Tibial nerve (tissue), 4 donors: ENCODE results near the gene KSR1. TPM values are rescaled to one million over a fixed set of nuclear protein-coding genes. Genes with fewer than 3 reads are reported as not detected.

Source experiments
- DNase-seq, 2 donors: peaks; one replicate each; pipeline ENCODE4 v3.0.0-alpha.2; 2019; ENCODE audit warnings: low spot score in 2 of 2
- H3K27ac ChIP-seq, 4 donors: fragments of 200-600 bp; sonication (generic) in 3 of 4; one replicate each; pipeline ENCODE4 v1.5.1; 2017 to 2019; ENCODE audit warnings: mild to moderate bottlenecking in 1 of 4
- H3K27me3 ChIP-seq, 2 donors: fragments of 200-600 bp; sonication (generic) in 1 of 2; one replicate each; pipeline versions ENCODE4 v1.5.1 to v1.6.0; 2017 to 2019
- H3K36me3 ChIP-seq, 3 donors: fragments of 200-600 bp; sonication (generic); one replicate each; pipeline ENCODE4 v1.5.1; 2018 to 2019
- H3K4me1 ChIP-seq, 4 donors: fragments of 200-600 bp; sonication (generic) in 3 of 4; one replicate each; pipeline ENCODE4 v1.5.1; 2017 to 2019
- H3K4me3 ChIP-seq, 4 donors: fragments of 200-600 bp; sonication (generic) in 3 of 4; one replicate each; pipeline ENCODE4 v1.5.1; 2017 to 2019; ENCODE audit warnings: mild to moderate bottlenecking in 1 of 4, moderate library complexity in 1 of 4
- H3K9me3 ChIP-seq, 4 donors: fragments of 200-600 bp; sonication (generic) in 3 of 4; one replicate each; pipeline ENCODE4 v1.5.1; 2017 to 2019
- EP300 ChIP-seq, 2 donors: sonication (generic); formaldehyde crosslinking; IDR thresholded peaks; one replicate each; pipeline ENCODE4 v1.6.1; 2017; ENCODE audit warnings: antibody characterized with exemption in 2 of 2, mild to moderate bottlenecking in 1 of 2
- POLR2A ChIP-seq, 2 donors: fragments of 450-650 bp; IDR thresholded peaks; one replicate each; pipeline ENCODE4 v1.6.1; 2017; ENCODE audit warnings: antibody characterized with exemption in 2 of 2, mild to moderate bottlenecking in 2 of 2, moderate library complexity in 2 of 2
- WGBS, 2 donors: methylation state at CpG; one replicate each; pipeline ENCODE4 v1.1.5; 2018; 5-methylcytosine and 5-hydroxymethylcytosine counted together
- total RNA-seq, 4 donors: library from RNA; depleted of rRNA; stranded (reverse); fragments of >200 nt; gene quantifications; one replicate each; pipeline ENCODE4 v1.1.0, GENCODE V29; 2016
- TF ChIP-seq, protein P1 (sequence below), 5 experiments: fragments of 200-600 bp in 3 of 5; fragments of 450-650 bp in 2 of 5; sonication (generic) in 3 of 5; IDR thresholded peaks; one replicate each; pipeline ENCODE4 v1.5.1; 2016 to 2019; ENCODE audit warnings: antibody characterized with exemption in 5 of 5, mild to moderate bottlenecking in 3 of 5, moderate library complexity in 2 of 5

The KSR1 gene
- total RNA-seq, 4 donors from 2014 or later: 45.1 to 110 (median 54.2) TPM

DNA sequence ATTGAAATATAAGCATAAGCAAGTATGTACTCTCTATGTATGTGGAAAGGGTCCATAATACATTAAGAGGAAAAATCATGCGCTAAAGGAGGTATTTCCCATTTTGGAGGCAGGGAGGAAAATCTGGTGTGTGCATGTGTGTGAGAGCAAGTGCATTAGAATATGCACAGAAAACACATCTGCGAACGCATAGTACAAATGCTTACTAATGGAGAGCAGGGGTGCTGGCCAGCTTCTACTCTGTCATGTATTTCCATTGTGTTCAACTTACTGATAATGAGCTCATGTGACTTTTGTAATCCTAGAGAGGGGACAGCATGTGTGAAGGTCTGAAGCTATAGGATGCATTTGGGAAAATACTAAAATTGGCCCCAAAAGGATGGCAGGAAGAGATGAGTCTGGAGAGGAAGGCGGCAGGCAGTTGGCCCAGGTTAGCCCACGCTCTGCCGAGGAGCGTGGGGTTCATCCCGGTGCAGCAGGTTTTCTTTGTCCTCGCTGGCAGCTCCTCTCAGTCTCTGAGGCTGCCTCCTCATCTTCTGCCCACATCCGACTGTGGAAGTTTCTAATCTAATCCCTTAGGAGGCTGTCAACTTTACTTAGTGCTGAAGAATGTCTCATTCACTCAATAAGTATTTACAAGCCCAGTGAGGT is 17.8 kb upstream of the KSR1 start:
- DNase-seq: no peak
- no peak overlapping the region for H3K27ac ChIP-seq

DNA sequence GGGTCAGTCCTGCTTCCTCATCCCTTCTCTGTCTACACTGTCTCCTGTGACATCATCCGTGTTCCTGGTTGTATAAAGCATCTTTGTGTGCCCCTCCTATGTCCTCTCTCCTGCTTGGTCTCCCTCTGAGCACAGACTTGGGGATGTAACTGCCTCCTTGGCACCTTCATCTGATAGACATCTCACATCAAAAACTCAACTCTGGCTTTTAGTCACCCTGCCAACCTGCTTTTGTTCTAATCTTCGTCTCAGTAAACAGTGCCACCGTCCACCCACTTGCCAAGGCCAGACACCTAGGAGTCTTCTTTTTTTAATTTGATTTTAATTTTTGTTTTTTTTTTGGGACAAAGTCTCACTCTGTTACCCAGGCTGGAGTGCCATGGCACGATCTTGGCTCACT is 16.9 kb upstream of the KSR1 start:
- no peaks in the 10 kb centered on the region for H3K9me3 ChIP-seq
- no peaks in the 10 kb centered on the region for H3K4me1 ChIP-seq
- TF ChIP-seq, protein P1, sequence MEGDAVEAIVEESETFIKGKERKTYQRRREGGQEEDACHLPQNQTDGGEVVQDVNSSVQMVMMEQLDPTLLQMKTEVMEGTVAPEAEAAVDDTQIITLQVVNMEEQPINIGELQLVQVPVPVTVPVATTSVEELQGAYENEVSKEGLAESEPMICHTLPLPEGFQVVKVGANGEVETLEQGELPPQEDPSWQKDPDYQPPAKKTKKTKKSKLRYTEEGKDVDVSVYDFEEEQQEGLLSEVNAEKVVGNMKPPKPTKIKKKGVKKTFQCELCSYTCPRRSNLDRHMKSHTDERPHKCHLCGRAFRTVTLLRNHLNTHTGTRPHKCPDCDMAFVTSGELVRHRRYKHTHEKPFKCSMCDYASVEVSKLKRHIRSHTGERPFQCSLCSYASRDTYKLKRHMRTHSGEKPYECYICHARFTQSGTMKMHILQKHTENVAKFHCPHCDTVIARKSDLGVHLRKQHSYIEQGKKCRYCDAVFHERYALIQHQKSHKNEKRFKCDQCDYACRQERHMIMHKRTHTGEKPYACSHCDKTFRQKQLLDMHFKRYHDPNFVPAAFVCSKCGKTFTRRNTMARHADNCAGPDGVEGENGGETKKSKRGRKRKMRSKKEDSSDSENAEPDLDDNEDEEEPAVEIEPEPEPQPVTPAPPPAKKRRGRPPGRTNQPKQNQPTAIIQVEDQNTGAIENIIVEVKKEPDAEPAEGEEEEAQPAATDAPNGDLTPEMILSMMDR (IDR thresholded peaks at IDR 0.05): no peak
- TF ChIP-seq POLR2A (IDR thresholded peaks at IDR 0.05): no peak
- no peak for TF ChIP-seq EP300 (IDR thresholded peaks at IDR 0.05)
- WGBS, 2 donors: 69 to 75% methylated on average over 4 of the region's 4 CpGs
- H3K27me3 ChIP-seq: no peaks in the 10 kb centered on the region
- DNase-seq: no peak
- no peaks in the 10 kb centered on the region for H3K36me3 ChIP-seq
- H3K4me3 ChIP-seq: no peak overlapping the region
- no peak overlapping the region for H3K27ac ChIP-seq

More for the DNA sequence above, 17.8 kb upstream of the KSR1 start:
- H3K36me3 ChIP-seq: no peaks in the 10 kb centered on the region
- 85 to 86% methylated on average over 10 of the region's 10 CpGs for WGBS, 2 donors
- H3K4me1 ChIP-seq: no peaks in the 10 kb centered on the region
- TF ChIP-seq POLR2A (IDR thresholded peaks at IDR 0.05) (no peak), EP300 (IDR thresholded peaks at IDR 0.05) (no peak)
- TF ChIP-seq, protein P1 (IDR thresholded peaks at IDR 0.05): no peak
- no peaks in the 10 kb centered on the region for H3K27me3 ChIP-seq
- no peak overlapping the region for H3K4me3 ChIP-seq
- no peaks in the 10 kb centered on the region for H3K9me3 ChIP-seq

DNA sequence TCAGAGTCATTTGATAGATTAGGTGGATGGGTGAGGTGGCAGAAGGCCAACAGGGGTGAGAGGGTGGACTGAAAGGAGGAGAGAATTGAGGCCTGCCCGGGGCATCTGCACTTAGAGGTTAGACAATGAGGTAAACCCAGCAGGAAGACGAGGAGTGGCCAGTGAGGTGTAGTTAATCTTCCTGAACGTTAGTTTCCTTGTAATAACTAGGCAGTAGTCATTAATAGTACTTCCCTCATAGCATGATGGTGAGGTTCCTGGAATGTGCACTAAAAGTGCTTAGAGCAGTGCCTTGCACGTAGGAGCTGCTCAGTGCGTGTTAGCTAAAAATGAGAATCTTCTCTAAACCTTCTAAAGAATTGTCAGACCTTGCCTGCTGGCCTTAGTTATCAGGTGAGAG is 13.5 kb upstream of the KSR1 start:
- no peak overlapping the region for H3K27ac ChIP-seq
- DNase-seq: no peak
- H3K27me3 ChIP-seq: no peaks in the 10 kb centered on the region
- TF ChIP-seq EP300 (IDR thresholded peaks at IDR 0.05) (no peak), POLR2A (IDR thresholded peaks at IDR 0.05) (no peak)
- TF ChIP-seq, protein P1 (IDR thresholded peaks at IDR 0.05): no peak
- H3K9me3 ChIP-seq: no peaks in the 10 kb centered on the region
- 25 to 52% methylated on average over 5 of the region's 5 CpGs for WGBS, 2 donors
- no peak overlapping the region for H3K4me3 ChIP-seq
- no peaks in the 10 kb centered on the region for H3K36me3 ChIP-seq
- H3K4me1 ChIP-seq: no peaks in the 10 kb centered on the region

DNA sequence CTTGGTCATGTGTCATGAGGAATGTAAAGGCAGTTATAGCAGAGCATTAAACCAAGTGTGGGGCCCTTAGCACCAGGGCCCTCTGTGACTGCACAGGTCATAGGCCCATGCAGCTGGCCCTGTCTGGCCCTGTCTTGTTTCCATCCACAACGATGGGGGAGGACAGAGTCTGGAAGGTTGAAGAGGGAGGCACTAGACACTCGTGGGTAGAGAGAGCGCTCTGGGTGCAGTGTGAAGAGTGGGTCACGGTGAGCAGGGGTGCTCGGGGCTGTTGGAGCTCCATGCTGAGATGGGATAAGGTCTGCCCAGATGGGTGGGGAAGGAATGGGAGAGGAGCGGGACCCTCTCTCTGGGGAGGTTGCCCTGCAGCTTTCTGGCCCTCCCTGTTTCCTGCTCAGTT is 12.8 kb upstream of the KSR1 start:
- no peaks in the 10 kb centered on the region for H3K4me1 ChIP-seq
- no peaks in the 10 kb centered on the region for H3K36me3 ChIP-seq
- no peak overlapping the region for H3K27ac ChIP-seq
- 84 to 90% methylated on average over 6 of the region's 6 CpGs for WGBS, 2 donors
- TF ChIP-seq POLR2A (IDR thresholded peaks at IDR 0.05): no peak
- no peak for TF ChIP-seq EP300 (IDR thresholded peaks at IDR 0.05)
- TF ChIP-seq, protein P1 (IDR thresholded peaks at IDR 0.05): no peak
- DNase-seq: no peak
- H3K9me3 ChIP-seq: no peaks in the 10 kb centered on the region
- H3K4me3 ChIP-seq: no peak overlapping the region
- no peaks in the 10 kb centered on the region for H3K27me3 ChIP-seq

DNA sequence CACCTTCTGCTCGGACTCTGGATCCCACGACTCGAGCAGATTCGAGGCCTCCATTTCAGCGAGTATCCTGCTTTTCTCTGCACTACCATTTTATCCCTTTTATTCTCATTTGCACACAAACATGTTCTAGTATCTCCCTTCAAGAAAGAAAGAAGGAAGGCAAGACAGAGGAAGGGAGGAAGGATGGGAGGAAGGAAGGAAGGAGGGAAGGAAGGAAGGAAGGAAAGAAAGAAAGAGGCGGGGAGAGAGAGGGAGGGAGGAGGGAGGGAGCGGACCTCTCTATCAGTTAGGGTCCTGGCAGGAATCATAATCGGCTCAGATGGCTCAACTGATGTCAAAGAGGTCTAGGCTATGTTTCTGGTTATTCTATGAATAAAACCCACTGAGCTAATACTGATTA is 10.3 kb upstream of the KSR1 start:
- DNase-seq: no peak
- H3K4me1 ChIP-seq: no peaks in the 10 kb centered on the region
- no peak overlapping the region for H3K4me3 ChIP-seq
- WGBS, 2 donors: 87 to 88% methylated on average over 8 of the region's 8 CpGs
- H3K36me3 ChIP-seq: no peaks in the 10 kb centered on the region
- TF ChIP-seq EP300 (IDR thresholded peaks at IDR 0.05): no peak
- no peaks in the 10 kb centered on the region for H3K9me3 ChIP-seq
- H3K27ac ChIP-seq: no peak overlapping the region
- H3K27me3 ChIP-seq: no peaks in the 10 kb centered on the region
